ENCODE measurements around the gene PUM1. TPM values are rescaled to one million over a fixed set of nuclear protein-coding genes. Genes with fewer than 3 reads are reported as not detected.
"Not testable (repeated sequence)": the region's sequence is repeated elsewhere in the genome, so short reads cannot be mapped to it uniquely, and the experiment has no call there.

PUM1 gene
- polyA plus RNA-seq, 3 donors = 14.3 to 31.0 (median 20.8) TPM

GRCh38 chr1:30950053-30950452, 115.5 kb downstream of the PUM1 start:
- WGBS, 3 donors = 63 to 96% (median 93%) methylated on average over 5 of the region's 5 CpGs
- H3K27ac ChIP-seq (ENCODE audit: low read depth, low read length) = no peak overlapping the region

GRCh38 chr1:30949487-30949838, 116.1 kb downstream of the PUM1 start:
- no CpG with 5 or more reads among the region's 1 CpG for WGBS, 3 donors
- not testable (repeated sequence) for H3K27ac ChIP-seq (ENCODE audit: low read depth, low read length)

- WGBS, 3 donors = 52 to 80% (median 76%) methylated on average over 1 of the region's 5 CpGs
- H3K27ac ChIP-seq (ENCODE audit: low read depth, low read length) = not testable (repeated sequence)
These were observed 116.6 kb downstream of the PUM1 start for GRCh38 chr1:30948813-30949486.

GRCh38 chr1:30948278-30948677, 117.2 kb downstream of the PUM1 start:
- 86 to 95% (median 91%) methylated on average over 3 of the region's 3 CpGs for WGBS, 3 donors
- no peak overlapping the region for H3K27ac ChIP-seq (ENCODE audit: low read depth, low read length)

GRCh38 chr1:30947212-30947611, 118.3 kb downstream of the PUM1 start:
- H3K27ac ChIP-seq (ENCODE audit: low read depth, low read length) = no peak overlapping the region

GRCh38 chr1:30942326-30942963, 123.1 kb downstream of the PUM1 start:
- no peak overlapping the region for H3K27ac ChIP-seq (ENCODE audit: low read depth, low read length)
- WGBS, 3 donors = 92 to 95% (median 92%) methylated on average over 7 of the region's 7 CpGs

GRCh38 chr1:30940541-30940940, 125.0 kb downstream of the PUM1 start:
- no peak overlapping the region for H3K27ac ChIP-seq (ENCODE audit: low read depth, low read length)

GRCh38 chr1:30936541-30937171, 128.9 kb downstream of the PUM1 start:
- 92 to 94% (median 93%) methylated on average over 20 of the region's 20 CpGs for whole genome bisulfite sequencing, 3 donors
- H3K27ac ChIP-seq (ENCODE audit: low read depth, low read length) = no peak overlapping the region

- WGBS, 3 donors = no CpG with 5 or more reads among the region's 4 CpGs
- not testable (repeated sequence) for H3K27ac ChIP-seq (ENCODE audit: low read depth, low read length)
These were observed 129.8 kb downstream of the PUM1 start for GRCh38 chr1:30935758-30936157.

GRCh38 chr1:30934613-30935012, 130.9 kb downstream of the PUM1 start:
- 79 to 93% (median 80%) methylated on average over 3 of the region's 3 CpGs for WGBS, 3 donors

GRCh38 chr1:30933874-30934252, 131.7 kb downstream of the PUM1 start:
- 79 to 88% (median 82%) methylated on average over 4 of the region's 4 CpGs for WGBS, 3 donors

More at GRCh38 chr1:30934613-30935012, 130.9 kb downstream of the PUM1 start:
- no peak overlapping the region for H3K27ac ChIP-seq (ENCODE audit: low read depth, low read length)

GRCh38 chr1:30930631-30931173, 134.8 kb downstream of the PUM1 start:
- 72 to 79% (median 77%) methylated on average over 6 of the region's 6 CpGs for WGBS, 3 donors
- no peak overlapping the region for H3K27ac ChIP-seq (ENCODE audit: low read depth, low read length)

More at GRCh38 chr1:30933874-30934252, 131.7 kb downstream of the PUM1 start:
- H3K27ac ChIP-seq (ENCODE audit: low read depth, low read length) = no peak overlapping the region

GRCh38 chr1:30929944-30930525, 135.5 kb downstream of the PUM1 start:
- no peak overlapping the region for H3K27ac ChIP-seq (ENCODE audit: low read depth, low read length)
- 59 to 80% (median 76%) methylated on average over 8 of the region's 8 CpGs for WGBS, 3 donors

- H3K27ac ChIP-seq (ENCODE audit: low read depth, low read length) = no peak overlapping the region
- WGBS, 3 donors = 45 to 53% (median 53%) methylated on average over 6 of the region's 6 CpGs
These were observed 136.2 kb downstream of the PUM1 start for GRCh38 chr1:30929135-30929889.

- H3K27ac ChIP-seq (ENCODE audit: low read depth, low read length) = no peak overlapping the region
- WGBS, 3 donors = 79 to 92% (median 83%) methylated on average over 2 of the region's 2 CpGs
These were observed 136.8 kb downstream of the PUM1 start for GRCh38 chr1:30928789-30929134.

- 84 to 92% (median 91%) methylated on average over 7 of the region's 7 CpGs for WGBS, 3 donors
- H3K27ac ChIP-seq (ENCODE audit: low read depth, low read length) = no peak overlapping the region
These were observed 137.3 kb downstream of the PUM1 start for GRCh38 chr1:30928171-30928570.

GRCh38 chr1:30927448-30927847, 138.1 kb downstream of the PUM1 start:
- H3K27ac ChIP-seq (ENCODE audit: low read depth, low read length) = no peak overlapping the region

GRCh38 chr1:30923597-30923996, 141.9 kb downstream of the PUM1 start:
- no peak overlapping the region for H3K27ac ChIP-seq (ENCODE audit: low read depth, low read length)
- WGBS, 3 donors = 87 to 100% (median 95%) methylated on average over 1 of the region's 1 CpG

More at GRCh38 chr1:30927448-30927847, 138.1 kb downstream of the PUM1 start:
- WGBS, 3 donors = 77 to 90% (median 86%) methylated on average over 3 of the region's 3 CpGs

- no peak overlapping the region for H3K27ac ChIP-seq (ENCODE audit: low read depth, low read length)
These were observed 144.7 kb downstream of the PUM1 start for GRCh38 chr1:30920827-30921226.

More at GRCh38 chr1:30920827-30921226, 144.7 kb downstream of the PUM1 start:
- WGBS, 3 donors = 80 to 83% (median 82%) methylated on average over 7 of the region's 7 CpGs
